Fibroblast of mammary gland (primary cell): ENCODE measurements around the gene PRPH.
"Not testable (repeated sequence)": the region's sequence is repeated elsewhere in the genome, so short reads cannot be mapped to it uniquely, and the experiment has no call there.

Experiments
- DNase-seq: peaks from one replicate; pipeline ENCODE4 v3.0.0-alpha.2; 2010; ENCODE audit warnings: low read depth
- H3K4me3 ChIP-seq: 2 replicates; pipeline ENCODE4 v1.5.1; 2011; ENCODE audit warnings: low read depth, mild to moderate bottlenecking, low read length, moderate library complexity; ENCODE audit not compliant: control insufficient read depth
- TF ChIP-seq, protein P1 (sequence below): conservative IDR thresholded peaks from 2 replicates; pipeline ENCODE4 v1.5.1; 2011; ENCODE audit warnings: low read depth, low read length, inconsistent platforms; ENCODE audit not compliant: control insufficient read depth, insufficient read depth

Gene PRPH

DNA sequence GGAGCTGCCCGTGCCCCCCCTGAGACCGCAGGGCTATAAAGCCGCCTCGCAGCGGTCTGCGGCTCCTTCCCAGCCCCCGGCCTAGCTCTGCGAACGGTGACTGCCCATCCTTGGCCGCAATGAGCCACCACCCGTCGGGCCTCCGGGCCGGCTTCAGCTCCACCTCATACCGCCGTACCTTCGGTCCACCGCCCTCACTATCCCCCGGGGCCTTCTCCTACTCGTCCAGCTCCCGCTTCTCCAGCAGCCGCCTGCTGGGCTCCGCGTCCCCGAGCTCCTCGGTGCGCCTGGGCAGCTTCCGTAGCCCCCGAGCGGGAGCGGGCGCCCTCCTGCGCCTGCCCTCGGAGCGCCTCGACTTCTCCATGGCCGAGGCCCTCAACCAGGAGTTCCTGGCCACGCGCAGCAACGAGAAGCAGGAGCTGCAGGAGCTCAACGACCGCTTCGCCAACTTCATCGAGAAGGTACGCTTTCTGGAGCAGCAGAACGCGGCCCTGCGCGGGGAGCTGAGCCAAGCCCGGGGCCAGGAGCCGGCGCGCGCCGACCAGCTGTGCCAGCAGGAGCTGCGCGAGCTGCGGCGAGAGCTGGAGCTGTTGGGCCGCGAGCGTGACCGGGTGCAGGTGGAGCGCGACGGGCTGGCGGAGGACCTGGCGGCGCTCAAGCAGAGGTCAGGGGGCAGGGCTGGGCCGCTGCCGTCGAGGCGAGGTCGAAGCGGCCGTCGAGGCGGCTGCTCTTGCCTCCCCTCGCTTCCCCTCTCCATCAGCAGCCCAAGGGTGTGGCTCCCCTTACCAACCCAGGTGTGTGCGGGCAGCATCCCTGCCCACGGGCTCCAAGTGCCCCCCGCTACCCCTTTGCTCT lies at the start of gene PRPH:
Gene PRPH, plus strand, starts transcription at position 66 of the 855 bp plus-strand sequence. Its CDS starts 54 bp downstream, at position 120.
- no peak for DNase-seq
- TF ChIP-seq, protein P1, sequence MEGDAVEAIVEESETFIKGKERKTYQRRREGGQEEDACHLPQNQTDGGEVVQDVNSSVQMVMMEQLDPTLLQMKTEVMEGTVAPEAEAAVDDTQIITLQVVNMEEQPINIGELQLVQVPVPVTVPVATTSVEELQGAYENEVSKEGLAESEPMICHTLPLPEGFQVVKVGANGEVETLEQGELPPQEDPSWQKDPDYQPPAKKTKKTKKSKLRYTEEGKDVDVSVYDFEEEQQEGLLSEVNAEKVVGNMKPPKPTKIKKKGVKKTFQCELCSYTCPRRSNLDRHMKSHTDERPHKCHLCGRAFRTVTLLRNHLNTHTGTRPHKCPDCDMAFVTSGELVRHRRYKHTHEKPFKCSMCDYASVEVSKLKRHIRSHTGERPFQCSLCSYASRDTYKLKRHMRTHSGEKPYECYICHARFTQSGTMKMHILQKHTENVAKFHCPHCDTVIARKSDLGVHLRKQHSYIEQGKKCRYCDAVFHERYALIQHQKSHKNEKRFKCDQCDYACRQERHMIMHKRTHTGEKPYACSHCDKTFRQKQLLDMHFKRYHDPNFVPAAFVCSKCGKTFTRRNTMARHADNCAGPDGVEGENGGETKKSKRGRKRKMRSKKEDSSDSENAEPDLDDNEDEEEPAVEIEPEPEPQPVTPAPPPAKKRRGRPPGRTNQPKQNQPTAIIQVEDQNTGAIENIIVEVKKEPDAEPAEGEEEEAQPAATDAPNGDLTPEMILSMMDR: no peak
- no peak within 1 kb of the TSS for H3K4me3 ChIP-seq

DNA sequence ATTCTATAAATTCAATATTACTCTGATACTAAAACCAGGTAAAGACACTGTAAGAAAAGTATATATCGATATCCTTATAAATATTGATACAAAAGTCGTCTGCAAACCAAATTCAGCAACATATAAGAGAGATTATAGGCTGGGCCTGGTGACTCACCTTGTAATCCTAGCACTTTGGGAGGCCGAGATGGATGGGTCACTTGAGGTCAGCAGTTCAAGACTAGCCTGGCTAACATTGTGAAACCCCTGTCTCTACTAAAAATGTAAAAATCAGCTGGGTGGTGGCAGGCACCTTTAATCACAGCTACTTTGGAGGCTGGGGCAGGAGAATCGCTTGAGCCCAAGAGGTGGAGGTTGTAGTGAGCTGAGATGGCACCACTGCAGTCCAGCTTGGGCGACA lies 43.6 kb upstream of the PRPH start:
- TF ChIP-seq, protein P1: no peak
- peak; percentile 37 for DNase-seq
- H3K4me3 ChIP-seq: no peak overlapping the region

DNA sequence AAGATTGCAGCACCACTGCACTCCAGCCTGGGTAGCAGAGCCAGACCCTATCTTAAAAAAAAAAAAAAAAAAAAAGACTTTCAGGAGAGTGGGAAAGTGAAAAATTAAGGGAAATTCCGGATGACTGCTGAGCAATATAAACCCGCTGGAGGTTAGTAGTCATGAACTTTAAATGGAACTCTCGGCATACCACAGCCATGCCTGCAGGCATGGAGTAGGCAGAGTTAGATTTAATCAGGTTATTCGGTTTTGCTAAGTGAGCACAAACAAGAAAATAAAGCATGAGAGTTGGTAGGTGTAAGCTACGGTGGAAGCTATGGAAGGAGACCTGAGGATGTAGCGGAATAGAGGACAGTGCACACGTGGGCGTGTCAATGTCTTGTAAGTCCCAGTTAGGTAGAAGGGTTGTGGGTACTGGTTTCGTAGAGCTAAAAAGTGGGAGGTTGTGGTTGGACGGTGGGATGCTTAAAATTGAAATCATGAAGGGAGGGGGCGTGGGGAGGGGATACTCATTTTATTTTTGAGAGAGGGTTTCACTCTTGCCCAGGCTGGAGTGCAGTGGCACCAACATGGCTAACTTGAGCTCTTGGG lies 41.8 kb upstream of the PRPH start:
- no peak overlapping the region for H3K4me3 ChIP-seq
- no peak for DNase-seq
- TF ChIP-seq, protein P1: no peak

DNA sequence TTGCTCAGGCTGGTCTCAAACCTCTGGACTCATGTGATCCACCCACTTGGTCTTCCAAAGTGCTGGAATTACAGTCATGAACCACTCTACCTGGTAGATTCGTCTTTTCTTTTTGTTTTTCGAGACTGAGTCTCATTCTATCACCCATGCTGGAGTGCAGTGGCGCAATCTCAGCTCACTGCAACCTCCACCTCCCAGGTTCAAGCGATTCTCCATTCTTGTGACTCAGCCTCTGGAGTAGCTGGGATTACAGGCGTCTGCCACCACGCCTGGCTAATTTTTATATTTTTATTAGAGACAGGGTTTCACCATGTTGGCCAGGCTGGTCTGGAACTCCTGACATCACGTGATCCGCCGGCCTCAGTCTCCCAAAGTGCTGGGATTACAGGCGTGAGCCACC lies 39.5 kb upstream of the PRPH start:
- DNase-seq, H3K4me3 ChIP-seq: not testable (repeated sequence)

DNA sequence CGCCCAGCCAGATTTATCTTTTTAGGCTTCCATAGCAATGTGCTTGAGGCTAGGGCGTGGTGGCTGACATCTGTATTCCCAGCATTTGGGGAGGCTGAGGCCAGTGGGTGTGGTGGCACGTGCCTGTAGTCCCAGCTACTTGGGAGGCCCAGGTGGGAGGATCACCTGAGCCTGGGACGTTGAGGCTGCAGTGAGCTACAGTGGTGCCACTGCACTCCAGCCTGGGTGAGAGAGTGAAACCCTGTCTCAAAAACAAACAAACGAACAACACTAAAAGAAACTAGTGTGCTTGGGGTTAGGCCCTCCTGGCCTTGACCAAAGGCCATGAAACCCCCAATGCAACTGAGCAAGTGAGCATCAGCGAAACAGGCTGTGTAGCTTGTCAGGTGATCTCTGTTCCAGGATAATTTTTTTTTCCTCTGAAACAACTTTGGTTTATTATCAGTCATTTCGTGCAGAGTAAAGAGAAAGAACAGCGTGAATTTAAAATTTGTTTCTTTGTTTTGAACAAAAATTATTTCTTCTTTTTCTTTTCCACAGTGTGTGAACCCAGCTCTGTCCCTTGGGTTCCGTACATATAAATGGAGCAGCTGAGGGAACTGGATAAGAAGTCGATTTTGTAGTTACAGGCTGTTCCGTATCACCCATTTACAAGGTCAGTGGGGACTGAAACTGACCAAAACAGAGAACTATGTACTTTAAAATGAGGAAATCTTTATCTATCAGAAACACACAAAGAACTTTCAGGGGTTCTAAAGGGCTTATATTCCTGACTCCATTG lies 38.9 kb upstream of the PRPH start:
- TF ChIP-seq, protein P1: no peak
- DNase-seq: no peak

DNA sequence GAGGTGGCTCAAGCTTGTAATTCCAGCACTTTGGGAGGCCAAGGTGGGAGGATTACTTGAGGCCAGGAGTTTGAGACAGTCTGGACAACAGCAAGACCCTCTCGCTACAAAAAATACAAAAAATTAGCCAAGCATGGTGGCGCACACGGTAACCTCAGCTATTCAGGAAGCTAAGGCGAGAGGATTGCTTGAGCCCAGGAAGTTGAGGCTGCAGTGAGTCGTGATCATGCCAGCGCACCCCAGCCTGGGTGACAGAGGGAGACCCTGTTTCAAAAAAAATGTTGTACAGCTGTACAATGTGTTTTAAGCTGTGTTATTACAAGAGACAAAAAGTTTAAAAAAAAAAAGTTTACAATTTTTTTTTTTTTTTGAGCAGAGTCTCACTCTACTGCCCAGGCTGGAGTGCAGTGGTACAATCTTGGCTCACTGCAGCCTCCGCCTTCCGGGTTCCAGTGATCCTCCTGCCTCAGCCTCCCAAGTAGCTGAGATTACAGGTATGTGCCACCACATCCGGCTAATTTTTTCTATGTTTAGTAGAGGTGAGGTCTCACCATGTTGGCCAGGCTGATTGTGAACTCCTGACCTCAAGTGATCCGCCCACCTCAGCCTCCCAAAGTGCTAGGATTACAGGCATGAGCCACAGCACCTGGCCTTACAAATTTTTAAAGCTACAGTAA lies 37.3 kb upstream of the PRPH start:
- not testable (repeated sequence) for H3K4me3 ChIP-seq, DNase-seq

More for the DNA sequence above, 38.9 kb upstream of the PRPH start:
- no peak overlapping the region for H3K4me3 ChIP-seq

DNA sequence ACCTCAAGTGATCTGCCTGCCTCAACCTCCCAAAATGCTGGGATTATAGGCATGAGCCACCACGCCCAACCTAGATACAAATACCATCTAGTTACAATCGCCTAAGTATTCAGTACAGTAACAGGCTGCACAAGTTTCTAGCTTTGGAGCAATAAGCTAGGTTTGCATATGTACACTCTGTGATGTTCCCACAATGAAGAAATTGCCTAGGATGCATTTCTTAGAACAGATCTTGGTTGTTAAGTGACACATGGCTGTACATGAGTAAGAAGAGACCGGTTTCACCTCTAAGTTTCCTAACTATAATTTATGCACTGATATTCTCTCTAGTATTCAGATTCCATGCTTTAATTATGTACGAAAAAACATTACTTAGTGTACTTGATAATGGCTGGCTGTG lies 35.5 kb upstream of the PRPH start:
- TF ChIP-seq, protein P1: no peak
- no peak for DNase-seq
- H3K4me3 ChIP-seq: no peak overlapping the region
